ENCODE results near the gene SLC5A9. TPM values are rescaled to one million over a fixed set of nuclear protein-coding genes. Genes with fewer than 3 reads are reported as not detected.

Gene SLC5A9
- total RNA-seq, 4 donors from 2014 or later: not detected

DNA sequence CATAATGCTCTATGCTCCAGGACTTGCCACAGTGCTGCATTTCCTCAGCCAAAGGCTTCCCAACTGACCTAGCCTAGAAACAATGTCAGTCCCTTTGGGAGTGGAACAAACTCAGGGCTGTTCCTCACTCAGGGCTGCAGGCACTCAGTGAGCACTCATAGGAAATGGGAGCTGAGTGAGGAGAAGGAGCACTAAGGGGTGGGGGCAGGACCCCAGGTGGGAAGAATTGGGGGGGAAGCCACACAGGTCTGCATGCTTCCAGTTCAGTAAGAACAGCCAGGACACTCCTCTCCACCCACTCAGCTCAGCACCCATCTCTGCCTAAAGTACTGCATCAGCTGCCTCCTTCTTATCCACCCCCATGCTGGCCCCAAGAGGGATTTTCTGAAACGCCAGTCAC, 7.3 kb upstream of the SLC5A9 start:
- TF ChIP-seq, protein P1, sequence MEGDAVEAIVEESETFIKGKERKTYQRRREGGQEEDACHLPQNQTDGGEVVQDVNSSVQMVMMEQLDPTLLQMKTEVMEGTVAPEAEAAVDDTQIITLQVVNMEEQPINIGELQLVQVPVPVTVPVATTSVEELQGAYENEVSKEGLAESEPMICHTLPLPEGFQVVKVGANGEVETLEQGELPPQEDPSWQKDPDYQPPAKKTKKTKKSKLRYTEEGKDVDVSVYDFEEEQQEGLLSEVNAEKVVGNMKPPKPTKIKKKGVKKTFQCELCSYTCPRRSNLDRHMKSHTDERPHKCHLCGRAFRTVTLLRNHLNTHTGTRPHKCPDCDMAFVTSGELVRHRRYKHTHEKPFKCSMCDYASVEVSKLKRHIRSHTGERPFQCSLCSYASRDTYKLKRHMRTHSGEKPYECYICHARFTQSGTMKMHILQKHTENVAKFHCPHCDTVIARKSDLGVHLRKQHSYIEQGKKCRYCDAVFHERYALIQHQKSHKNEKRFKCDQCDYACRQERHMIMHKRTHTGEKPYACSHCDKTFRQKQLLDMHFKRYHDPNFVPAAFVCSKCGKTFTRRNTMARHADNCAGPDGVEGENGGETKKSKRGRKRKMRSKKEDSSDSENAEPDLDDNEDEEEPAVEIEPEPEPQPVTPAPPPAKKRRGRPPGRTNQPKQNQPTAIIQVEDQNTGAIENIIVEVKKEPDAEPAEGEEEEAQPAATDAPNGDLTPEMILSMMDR (IDR thresholded peaks at IDR 0.05; ENCODE audit: low read depth): no peak

DNA sequence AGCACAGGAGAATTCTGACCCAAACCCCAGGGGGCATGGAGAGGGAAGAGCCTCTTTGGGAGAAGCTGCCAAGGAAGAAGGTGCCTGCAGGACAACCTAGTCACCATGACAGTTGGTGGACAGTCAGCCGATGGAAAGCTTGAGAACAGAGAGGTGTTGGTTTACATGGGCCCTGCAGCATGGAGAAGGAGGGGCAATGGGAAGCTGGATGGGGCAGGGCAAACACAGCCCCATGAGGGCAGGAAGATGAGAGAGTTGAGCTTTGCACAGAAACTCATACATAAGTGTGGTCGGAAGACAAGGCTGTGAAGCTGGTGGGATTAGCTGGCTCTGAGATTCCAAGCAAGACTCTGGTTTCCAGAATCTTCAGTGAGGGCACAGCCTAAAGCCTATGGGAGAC, 6.6 kb upstream of the SLC5A9 start:
- TF ChIP-seq, protein P1 (IDR thresholded peaks at IDR 0.05; ENCODE audit: low read depth): no peak

DNA sequence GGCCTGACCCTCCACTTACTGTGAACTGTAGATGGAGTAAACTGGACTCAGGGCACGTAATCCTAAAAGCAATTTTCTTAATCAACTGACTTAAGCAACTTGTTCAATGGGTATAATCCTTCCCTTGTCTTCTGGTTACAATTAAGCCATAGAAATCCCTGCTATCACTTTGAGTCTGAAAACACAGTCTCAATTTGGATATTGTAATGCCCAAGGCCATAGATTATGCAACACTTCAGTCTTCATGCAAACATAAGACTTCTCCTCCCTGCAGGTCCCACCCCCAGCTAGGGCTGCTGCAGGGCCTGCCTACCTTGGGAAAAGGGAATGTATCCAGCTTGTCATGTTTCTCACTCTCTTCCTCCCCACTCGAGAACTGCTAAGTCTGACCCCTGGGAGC, 6.2 kb upstream of the SLC5A9 start:
- TF ChIP-seq, protein P1 (IDR thresholded peaks at IDR 0.05; ENCODE audit: low read depth): no peak

DNA sequence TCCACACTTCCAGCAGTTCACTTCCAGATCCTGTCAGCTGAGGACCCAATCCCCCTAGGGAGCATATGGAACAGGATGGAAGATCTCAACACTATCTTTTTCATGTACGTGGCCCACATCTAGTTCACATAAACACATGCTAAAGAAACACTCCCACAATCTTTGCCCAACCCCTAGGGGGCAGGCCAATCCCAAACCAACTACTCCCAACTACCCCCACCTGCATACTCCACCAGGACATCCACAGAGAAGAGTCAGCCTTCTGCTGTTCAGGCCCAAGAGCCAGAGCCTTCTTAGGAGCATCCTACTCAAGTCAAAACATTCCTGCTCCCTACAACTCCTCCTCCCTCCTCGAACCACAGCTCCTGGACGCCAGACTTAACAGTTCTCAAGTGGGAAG, 5.6 kb upstream of the SLC5A9 start:
- TF ChIP-seq, protein P1 (IDR thresholded peaks at IDR 0.05; ENCODE audit: low read depth): no peak

DNA sequence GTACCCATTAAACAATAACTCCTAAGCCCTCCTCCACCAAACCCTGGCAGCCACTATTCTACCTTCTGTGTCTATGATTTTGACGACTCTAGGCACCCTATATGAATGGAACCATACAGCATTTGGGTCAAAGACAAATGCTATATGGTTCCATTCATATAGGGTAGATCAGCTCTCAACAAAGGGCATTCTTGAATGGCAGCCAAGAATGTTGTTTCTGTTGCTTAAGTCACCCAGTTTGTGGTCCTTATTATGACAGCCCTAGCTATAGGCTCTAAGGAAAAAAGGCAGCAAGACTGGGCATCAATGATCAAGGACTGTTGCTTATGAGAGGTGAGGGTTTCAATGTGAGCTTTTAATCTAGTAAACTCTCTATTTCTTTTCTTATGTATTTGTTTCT, 4.7 kb upstream of the SLC5A9 start:
- TF ChIP-seq, protein P1 (IDR thresholded peaks at IDR 0.05; ENCODE audit: low read depth): no peak

DNA sequence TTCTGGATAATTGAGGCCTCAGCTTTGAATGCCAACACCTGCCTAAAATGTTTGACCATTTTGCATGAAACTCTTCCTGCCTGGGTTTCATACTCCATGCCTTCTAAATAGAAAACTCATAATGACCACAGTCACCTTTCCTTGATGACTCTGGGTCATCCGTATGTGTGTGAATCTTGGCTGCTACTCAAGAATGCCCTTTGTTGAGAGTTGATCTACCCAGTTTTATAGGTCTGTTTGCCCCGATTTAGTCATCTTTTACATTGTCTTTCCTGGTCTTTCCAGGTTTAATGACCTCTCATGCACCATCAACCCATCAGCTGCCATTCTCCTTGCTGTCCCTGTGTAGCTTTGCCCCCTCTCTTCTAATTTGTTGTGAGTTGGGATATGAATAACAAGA, 2.7 kb upstream of the SLC5A9 start:
- TF ChIP-seq, protein P1 (IDR thresholded peaks at IDR 0.05; ENCODE audit: low read depth): no peak

DNA sequence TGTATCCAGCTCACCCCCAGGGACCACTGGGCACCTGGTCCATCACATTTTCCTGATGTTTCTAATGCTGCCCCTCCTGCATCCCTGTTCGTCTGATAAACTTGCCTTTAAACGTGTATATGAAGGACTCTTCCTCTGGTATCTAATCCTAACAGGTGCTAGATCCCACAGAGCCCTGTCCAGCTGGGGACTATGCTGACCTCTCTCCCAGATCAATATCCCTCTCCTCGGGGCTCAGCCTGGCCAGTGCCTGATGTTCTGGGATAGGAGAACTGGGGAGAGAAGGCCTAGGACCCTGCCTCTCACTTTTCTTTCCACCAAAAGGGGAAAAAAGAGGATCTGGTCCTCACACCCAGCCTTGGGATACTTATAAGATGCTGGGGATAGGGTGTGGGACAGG, 1.4 kb upstream of the SLC5A9 start:
- TF ChIP-seq, protein P1 (IDR thresholded peaks at IDR 0.05; ENCODE audit: low read depth): no peak
